ENCODE measurements around the gene OR5H1. TPM values are rescaled to one million over a fixed set of nuclear protein-coding genes. Genes with fewer than 3 reads are reported as not detected.
"Not testable (repeated sequence)": the region's sequence is repeated elsewhere in the genome, so short reads cannot be mapped to it uniquely, and the experiment has no call there.

OR5H1 gene
- total RNA-seq, 3 donors from 2014 or later = not detected

DNA sequence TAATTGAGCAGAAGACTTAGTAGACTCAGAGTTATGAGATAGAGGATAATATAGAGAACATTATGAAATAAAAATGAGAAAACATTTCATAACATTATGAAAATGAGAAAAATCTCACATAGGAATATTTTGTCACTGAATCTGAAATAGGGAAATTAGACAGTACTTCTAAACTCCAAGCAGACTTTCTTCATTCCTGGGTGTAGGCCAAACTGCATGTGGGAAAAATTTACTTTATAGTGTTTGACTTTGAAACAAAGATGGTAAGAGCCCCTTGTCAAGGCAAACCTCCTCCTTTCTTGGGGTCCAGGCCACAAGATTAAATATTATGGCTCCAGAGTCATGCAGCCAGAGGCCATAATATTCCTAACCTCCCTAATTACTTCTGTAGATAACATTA, 10.0 kb downstream of the OR5H1 start:
- no peaks in the 10 kb centered on the region for H3K4me1 ChIP-seq (ENCODE audit: low read depth)
- intact Hi-C loops (cut with DNase I, micrococcal nuclease) = no loop called here
- H3K36me3 ChIP-seq (ENCODE audit: low read depth) = no peaks in the 10 kb centered on the region
- TF ChIP-seq, protein P1, sequence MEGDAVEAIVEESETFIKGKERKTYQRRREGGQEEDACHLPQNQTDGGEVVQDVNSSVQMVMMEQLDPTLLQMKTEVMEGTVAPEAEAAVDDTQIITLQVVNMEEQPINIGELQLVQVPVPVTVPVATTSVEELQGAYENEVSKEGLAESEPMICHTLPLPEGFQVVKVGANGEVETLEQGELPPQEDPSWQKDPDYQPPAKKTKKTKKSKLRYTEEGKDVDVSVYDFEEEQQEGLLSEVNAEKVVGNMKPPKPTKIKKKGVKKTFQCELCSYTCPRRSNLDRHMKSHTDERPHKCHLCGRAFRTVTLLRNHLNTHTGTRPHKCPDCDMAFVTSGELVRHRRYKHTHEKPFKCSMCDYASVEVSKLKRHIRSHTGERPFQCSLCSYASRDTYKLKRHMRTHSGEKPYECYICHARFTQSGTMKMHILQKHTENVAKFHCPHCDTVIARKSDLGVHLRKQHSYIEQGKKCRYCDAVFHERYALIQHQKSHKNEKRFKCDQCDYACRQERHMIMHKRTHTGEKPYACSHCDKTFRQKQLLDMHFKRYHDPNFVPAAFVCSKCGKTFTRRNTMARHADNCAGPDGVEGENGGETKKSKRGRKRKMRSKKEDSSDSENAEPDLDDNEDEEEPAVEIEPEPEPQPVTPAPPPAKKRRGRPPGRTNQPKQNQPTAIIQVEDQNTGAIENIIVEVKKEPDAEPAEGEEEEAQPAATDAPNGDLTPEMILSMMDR (IDR thresholded peaks at IDR 0.05) = no peak
- H3K9me3 ChIP-seq = no peaks in the 10 kb centered on the region
- H3K4me3 ChIP-seq = no peak overlapping the region
- ATAC-seq = no peak
- no peak for DNase-seq

DNA sequence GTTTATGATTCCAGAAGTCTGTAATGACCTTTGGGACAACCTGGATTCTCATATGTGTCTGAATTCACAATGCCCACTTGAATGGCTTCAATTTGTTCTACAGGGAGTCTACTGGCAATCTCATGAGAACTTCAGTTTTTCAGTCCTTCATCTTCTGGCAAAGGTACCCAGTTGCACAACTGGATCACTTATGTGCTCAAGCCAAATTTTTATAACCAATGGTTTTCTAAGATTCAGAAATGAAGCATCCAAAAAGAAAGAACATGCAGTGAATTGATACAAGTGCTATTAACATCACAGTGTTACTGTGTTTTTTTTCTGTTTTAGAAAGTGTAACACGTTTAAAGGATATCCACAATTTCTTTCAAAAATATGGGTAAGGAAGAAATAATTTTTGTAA, 16.7 kb downstream of the OR5H1 start, which contains the start of gene OR5H14:
TSS of gene OR5H14 (plus strand) at position 301 of the 400 bp plus-strand sequence. CDS start 1,907 bp downstream, outside the sequence.
- Histone ChIP-seq H3K36me3 (ENCODE audit: low read depth) (no peaks in the 10 kb centered on the region), H3K4me1 (ENCODE audit: low read depth) (no peaks in the 10 kb centered on the region), H3K9me3 (no peaks in the 10 kb centered on the region), H3K4me3 (no peak within 1 kb of the TSS)
- TF ChIP-seq, protein P1 (IDR thresholded peaks at IDR 0.05) = no peak
- ATAC-seq = no peak
- intact Hi-C loops (cut with DNase I, micrococcal nuclease) = no loop called here
- DNase-seq = no peak

GRCh38 chr3:98148751-98149150, 18.2 kb downstream of the OR5H1 start:
- DNase-seq (no peak), ATAC-seq (no peak)
- H3K36me3 ChIP-seq (ENCODE audit: low read depth) = no peaks in the 10 kb centered on the region
- TF ChIP-seq, protein P1 (IDR thresholded peaks at IDR 0.05) = no peak
- no peaks in the 10 kb centered on the region for H3K4me1 ChIP-seq (ENCODE audit: low read depth)
- H3K9me3 ChIP-seq = no peaks in the 10 kb centered on the region
- intact Hi-C loops (cut with DNase I, micrococcal nuclease) = no loop called here
- H3K4me3 ChIP-seq = no peak overlapping the region

DNA sequence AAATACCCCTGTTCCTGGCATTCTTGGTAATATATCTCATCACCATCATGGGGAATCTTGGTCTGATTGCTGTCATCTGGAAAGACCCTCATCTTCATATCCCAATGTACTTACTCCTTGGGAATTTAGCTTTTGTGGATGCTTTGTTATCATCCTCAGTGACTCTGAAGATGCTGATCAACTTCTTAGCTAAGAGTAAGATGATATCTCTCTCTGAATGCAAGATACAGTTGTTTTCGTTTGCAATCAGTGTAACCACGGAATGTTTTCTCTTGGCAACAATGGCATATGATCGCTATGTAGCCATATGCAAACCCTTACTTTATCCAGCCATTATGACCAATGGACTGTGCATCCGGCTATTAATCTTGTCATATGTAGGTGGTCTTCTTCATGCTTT, 18.9 kb downstream of the OR5H1 start:
- H3K36me3 ChIP-seq (ENCODE audit: low read depth); ATAC-seq; DNase-seq; H3K9me3 ChIP-seq; H3K4me1 ChIP-seq (ENCODE audit: low read depth); intact Hi-C loops (cut with DNase I, micrococcal nuclease); H3K4me3 ChIP-seq: not testable (repeated sequence)

DNA sequence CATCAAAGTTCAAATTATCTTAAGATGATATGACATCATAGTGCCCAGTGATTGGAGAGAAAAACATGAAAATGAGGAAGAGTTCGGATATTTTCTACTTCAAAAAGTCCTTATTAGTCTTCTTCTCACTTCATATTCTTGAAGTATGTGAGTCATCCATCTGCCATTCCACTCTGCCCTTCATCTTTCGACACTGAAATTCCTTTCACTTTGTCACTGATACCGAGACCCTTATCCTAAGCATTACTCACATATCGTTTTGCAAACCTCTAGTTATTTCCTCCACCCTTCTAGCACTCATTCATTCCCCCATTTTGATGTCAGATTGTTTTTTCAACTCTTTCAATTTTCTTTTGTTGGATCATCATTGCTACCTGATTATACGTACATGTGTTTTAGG, 20.7 kb downstream of the OR5H1 start:
- ATAC-seq = no peak
- intact Hi-C loops (cut with DNase I, micrococcal nuclease) = no loop called here
- TF ChIP-seq, protein P1 (IDR thresholded peaks at IDR 0.05) = no peak

DNA sequence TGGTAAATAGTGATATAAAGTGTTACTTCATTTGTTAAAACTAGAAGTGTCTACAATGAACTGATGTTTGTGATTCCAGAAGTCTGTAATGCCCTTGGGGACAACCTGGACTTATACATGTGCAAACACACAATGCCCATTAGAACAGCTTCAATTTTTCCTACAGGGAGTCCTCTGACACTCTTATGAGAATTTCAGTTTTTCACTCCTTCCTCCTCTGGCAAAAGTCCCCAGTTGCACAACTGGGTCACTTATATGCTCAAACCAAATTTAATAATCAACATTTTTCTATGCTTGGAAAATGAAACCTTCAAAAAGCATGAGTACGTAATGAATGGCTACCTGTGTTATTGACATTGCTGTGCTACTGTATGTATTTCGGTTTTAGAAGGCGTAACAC, 35.9 kb downstream of the OR5H1 start, which contains the start of gene OR5H15:
TSS of gene OR5H15 (plus strand) at position 301 of the 400 bp plus-strand sequence. CDS start 2,004 bp downstream, outside the sequence.
- TF ChIP-seq, protein P1 (IDR thresholded peaks at IDR 0.05) = no peak
- Histone ChIP-seq H3K36me3 (ENCODE audit: low read depth) (no peaks in the 10 kb centered on the region), H3K9me3 (no peaks in the 10 kb centered on the region), H3K4me3 (no peak within 1 kb of the TSS), H3K4me1 (ENCODE audit: low read depth) (no peaks in the 10 kb centered on the region)
- intact Hi-C loops (cut with DNase I, micrococcal nuclease) = no loop called here
- DNase-seq = no peak
- ATAC-seq = no peak

More for the DNA sequence above, 20.7 kb downstream of the OR5H1 start:
- DNase-seq = no peak
- Histone ChIP-seq H3K4me3 (no peak overlapping the region), H3K36me3 (ENCODE audit: low read depth) (no peaks in the 10 kb centered on the region), H3K9me3 (no peaks in the 10 kb centered on the region), H3K4me1 (ENCODE audit: low read depth) (no peaks in the 10 kb centered on the region)

Data from mucosa of descending colon (tissue), 3 donors.